ENCODE data around the gene RCC1.
A peak's percentile ranks its signal among the peaks of the same experiment; 100 is the strongest.

RCC1 gene

DNA sequence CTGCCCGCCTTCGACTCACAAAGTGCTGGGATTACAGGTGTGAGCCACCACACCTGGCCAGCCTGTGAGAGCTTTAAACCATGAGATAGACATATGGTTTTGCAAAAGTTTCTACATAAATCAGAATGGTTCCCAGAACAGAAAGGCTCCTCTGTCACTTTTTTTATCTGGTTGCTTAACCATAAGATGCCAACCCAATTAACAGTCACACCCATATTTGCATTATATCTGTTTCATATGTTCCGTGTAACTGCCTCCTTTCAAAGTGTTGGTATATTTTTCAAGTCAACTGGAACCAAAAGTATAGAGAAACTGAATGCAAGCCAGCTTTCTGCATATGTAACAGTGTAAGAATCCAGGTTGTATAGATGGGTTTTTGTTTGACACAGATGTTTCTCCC is 23.7 kb upstream of the RCC1 start:
- H4K8ac ChIP-seq (ENCODE audit: low read depth, low read length), result no peak overlapping the region
- no peak overlapping the region for H2BK120ac ChIP-seq (ENCODE audit: insufficient read depth, low read length, poor library complexity)
- H2AK5ac ChIP-seq (ENCODE audit: low read length), result no peak overlapping the region
- H3K27me3 ChIP-seq (ENCODE audit: insufficient read depth, low read length), result no peaks in the 10 kb centered on the region
- H4K12ac ChIP-seq (ENCODE audit: low read depth, low read length), result no peak overlapping the region
- H3K18ac ChIP-seq (ENCODE audit: low read length), result no peak overlapping the region
- H3K79me2 ChIP-seq (ENCODE audit: control insufficient read depth, insufficient read depth, low read length, poor library complexity), result no peaks in the 10 kb centered on the region
- no peak overlapping the region for H3K4ac ChIP-seq (ENCODE audit: low read depth, low read length)
- no peak overlapping the region for H2BK5ac ChIP-seq (ENCODE audit: low read depth, low read length, poor library complexity)
- H3K79me1 ChIP-seq (ENCODE audit: low read length), result no peaks in the 10 kb centered on the region
- no peak for DNase-seq
- H3K4me2 ChIP-seq (ENCODE audit: low read length), result no peak overlapping the region
- H2BK12ac ChIP-seq (ENCODE audit: low read length), result no peak overlapping the region
- no peak overlapping the region for H3K14ac ChIP-seq (ENCODE audit: low read length)
- H3K9me3 ChIP-seq (ENCODE audit: insufficient read depth, low read depth, low read length), result peaks cover 1% of the 10 kb centered on the region
- no peak overlapping the region for H2AFZ ChIP-seq (ENCODE audit: insufficient read depth, low read length, poor library complexity)
- H4K91ac ChIP-seq (ENCODE audit: low read depth, low read length), result no peak overlapping the region
- H3K4me1 ChIP-seq (ENCODE audit: control insufficient read depth in 1 of 2, insufficient read depth in 2 of 2, low read length in 2 of 2), result no peaks in the 10 kb centered on the region
- H3K23ac ChIP-seq (ENCODE audit: low read length), result no peak overlapping the region
- H3K4me3 ChIP-seq (ENCODE audit: low read depth, low read length), result no peak overlapping the region
- H3K27ac ChIP-seq (ENCODE audit: low read depth, low read length), result no peak overlapping the region
- H3K9ac ChIP-seq (ENCODE audit: low read length), result no peak overlapping the region
- H3K36me3 ChIP-seq (ENCODE audit: control insufficient read depth in 1 of 2, insufficient read depth in 2 of 2, low read length in 2 of 2), result peaks cover 36 to 38% of the 10 kb centered on the region in 2 experiments
- no CpG with 5 or more reads among the region's 3 CpGs for WGBS (ENCODE audit: extremely low coverage, insufficient coverage, insufficient read length)

DNA sequence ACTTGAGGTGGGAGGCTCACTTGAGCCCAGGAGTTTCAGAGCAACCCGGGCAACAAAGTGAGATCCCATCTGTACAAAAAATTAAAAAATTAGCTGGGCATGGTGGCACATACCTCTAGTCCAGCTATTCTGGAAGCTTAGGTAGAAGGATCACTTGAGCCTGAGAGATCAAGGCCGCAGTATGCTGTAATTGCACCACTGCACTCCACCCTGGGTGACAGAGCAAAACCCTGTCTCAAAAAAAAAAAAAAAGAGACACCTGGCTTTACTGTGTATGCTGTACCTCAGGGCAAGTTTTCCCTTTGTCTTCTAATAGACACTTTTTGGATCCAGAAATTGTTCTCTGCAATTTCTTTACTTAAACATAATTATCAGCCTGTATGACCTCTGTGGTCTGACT is 23.1 kb upstream of the RCC1 start:
- H3K4me3 ChIP-seq (ENCODE audit: low read depth, low read length), result no peak overlapping the region
- DNase-seq, result no peak
- no CpG with 5 or more reads among the region's 2 CpGs for WGBS (ENCODE audit: extremely low coverage, insufficient coverage, insufficient read length)
- H3K4ac ChIP-seq (ENCODE audit: low read depth, low read length), result no peak overlapping the region
- no peaks in the 10 kb centered on the region for H3K79me2 ChIP-seq (ENCODE audit: control insufficient read depth, insufficient read depth, low read length, poor library complexity)
- H3K27me3 ChIP-seq (ENCODE audit: insufficient read depth, low read length), result no peaks in the 10 kb centered on the region
- H3K4me1 ChIP-seq (ENCODE audit: control insufficient read depth in 1 of 2, insufficient read depth in 2 of 2, low read length in 2 of 2), result no peaks in the 10 kb centered on the region
- H3K36me3 ChIP-seq (ENCODE audit: control insufficient read depth in 1 of 2, insufficient read depth in 2 of 2, low read length in 2 of 2), result peaks cover 36 to 37% of the 10 kb centered on the region in 2 experiments
- no peak overlapping the region for H4K12ac ChIP-seq (ENCODE audit: low read depth, low read length)
- no peak overlapping the region for H2AFZ ChIP-seq (ENCODE audit: insufficient read depth, low read length, poor library complexity)
- H2AK5ac ChIP-seq (ENCODE audit: low read length), result no peak overlapping the region
- H3K23ac ChIP-seq (ENCODE audit: low read length), result no peak overlapping the region
- H3K4me2 ChIP-seq (ENCODE audit: low read length), result no peak overlapping the region
- H3K79me1 ChIP-seq (ENCODE audit: low read length), result no peaks in the 10 kb centered on the region
- no peak overlapping the region for H4K91ac ChIP-seq (ENCODE audit: low read depth, low read length)
- no peak overlapping the region for H3K27ac ChIP-seq (ENCODE audit: low read depth, low read length)
- H2BK12ac ChIP-seq (ENCODE audit: low read length), result no peak overlapping the region
- H3K9me3 ChIP-seq (ENCODE audit: insufficient read depth, low read depth, low read length), result no peaks in the 10 kb centered on the region
- no peak overlapping the region for H3K18ac ChIP-seq (ENCODE audit: low read length)
- H2BK5ac ChIP-seq (ENCODE audit: low read depth, low read length, poor library complexity), result no peak overlapping the region
- no peak overlapping the region for H3K9ac ChIP-seq (ENCODE audit: low read length)
- H2BK120ac ChIP-seq (ENCODE audit: insufficient read depth, low read length, poor library complexity), result no peak overlapping the region
- no peak overlapping the region for H3K14ac ChIP-seq (ENCODE audit: low read length)
- H4K8ac ChIP-seq (ENCODE audit: low read depth, low read length), result no peak overlapping the region

DNA sequence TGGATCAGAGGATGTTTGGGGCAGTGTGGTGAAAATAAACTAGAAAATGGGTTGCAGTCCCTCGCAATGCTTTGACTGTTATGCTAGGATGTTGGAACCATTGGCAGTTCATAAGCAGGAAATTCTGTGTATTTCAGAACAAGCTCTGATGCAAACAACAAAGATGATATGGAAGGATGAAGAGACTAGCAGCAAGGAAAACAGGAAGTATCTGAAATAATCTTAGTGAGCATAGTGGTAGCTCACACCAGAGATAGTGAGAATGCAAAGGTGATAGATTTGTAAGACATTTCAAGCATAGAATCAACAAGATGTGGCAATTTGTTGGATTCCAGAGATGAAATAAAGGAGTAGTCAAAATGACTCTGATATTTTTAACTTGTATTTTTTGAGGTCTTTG is 11.1 kb upstream of the RCC1 start:
- Histone ChIP-seq H3K4me1 (ENCODE audit: control insufficient read depth in 1 of 2, insufficient read depth in 2 of 2, low read length in 2 of 2) (no peaks in the 10 kb centered on the region), H3K4me3 (ENCODE audit: low read depth, low read length) (no peak overlapping the region), H2AFZ (ENCODE audit: insufficient read depth, low read length, poor library complexity) (no peak overlapping the region), H3K9me3 (ENCODE audit: insufficient read depth, low read depth, low read length) (no peaks in the 10 kb centered on the region), H3K18ac (ENCODE audit: low read length) (no peak overlapping the region), H3K14ac (ENCODE audit: low read length) (no peak overlapping the region), H4K12ac (ENCODE audit: low read depth, low read length) (no peak overlapping the region), H3K79me2 (ENCODE audit: control insufficient read depth, insufficient read depth, low read length, poor library complexity) (no peaks in the 10 kb centered on the region), H2BK12ac (ENCODE audit: low read length) (no peak overlapping the region), H3K27ac (ENCODE audit: low read depth, low read length) (no peak overlapping the region), H3K9ac (ENCODE audit: low read length) (no peak overlapping the region), H3K27me3 (ENCODE audit: insufficient read depth, low read length) (no peaks in the 10 kb centered on the region), H3K36me3 (ENCODE audit: control insufficient read depth in 1 of 2, insufficient read depth in 2 of 2, low read length in 2 of 2) (peaks cover 29 to 34% of the 10 kb centered on the region in 2 experiments), H4K91ac (ENCODE audit: low read depth, low read length) (no peak overlapping the region), H2BK120ac (ENCODE audit: insufficient read depth, low read length, poor library complexity) (no peak overlapping the region), H3K4ac (ENCODE audit: low read depth, low read length) (no peak overlapping the region), H3K79me1 (ENCODE audit: low read length) (no peaks in the 10 kb centered on the region), H4K8ac (ENCODE audit: low read depth, low read length) (no peak overlapping the region), H2AK5ac (ENCODE audit: low read length) (no peak overlapping the region), H3K23ac (ENCODE audit: low read length) (no peak overlapping the region), H2BK5ac (ENCODE audit: low read depth, low read length, poor library complexity) (no peak overlapping the region), H3K4me2 (ENCODE audit: low read length) (no peak overlapping the region)
- no peak for DNase-seq
- WGBS (ENCODE audit: extremely low coverage, insufficient coverage, insufficient read length), result no CpG with 5 or more reads among the region's 1 CpG

DNA sequence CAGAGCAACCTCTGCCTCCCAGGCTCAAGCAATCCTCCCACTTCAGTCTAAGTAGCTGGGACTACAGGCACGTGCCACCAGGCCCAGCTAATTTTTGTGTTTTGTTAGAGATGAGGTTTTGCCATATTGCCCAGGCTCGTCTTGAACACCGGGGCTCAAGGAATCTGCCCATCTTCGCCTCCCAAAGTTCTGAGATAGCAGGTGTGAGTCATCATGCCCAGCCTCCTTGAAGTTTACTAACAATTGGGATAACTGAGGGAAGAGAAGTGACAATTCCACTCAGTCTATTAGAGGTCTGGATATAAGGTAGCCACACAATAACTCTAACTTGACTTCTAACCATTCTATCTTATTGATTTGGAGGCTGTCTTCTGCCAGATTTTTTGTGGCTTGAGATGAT is 6.3 kb upstream of the RCC1 start:
- no peak overlapping the region for H4K12ac ChIP-seq (ENCODE audit: low read depth, low read length)
- WGBS (ENCODE audit: extremely low coverage, insufficient coverage, insufficient read length), result no CpG with 5 or more reads among the region's 4 CpGs
- H2BK12ac ChIP-seq (ENCODE audit: low read length), result peak overlapping the region; percentile 14

More for the DNA sequence above, 6.3 kb upstream of the RCC1 start:
- no peak for DNase-seq
- H2AK5ac ChIP-seq (ENCODE audit: low read length), result no peak overlapping the region
- H3K27me3 ChIP-seq (ENCODE audit: insufficient read depth, low read length), result no peaks in the 10 kb centered on the region
- no peak overlapping the region for H2BK5ac ChIP-seq (ENCODE audit: low read depth, low read length, poor library complexity)
- H3K14ac ChIP-seq (ENCODE audit: low read length), result no peak overlapping the region
- H2AFZ ChIP-seq (ENCODE audit: insufficient read depth, low read length, poor library complexity), result no peak overlapping the region
- no peak overlapping the region for H3K4me2 ChIP-seq (ENCODE audit: low read length)
- no peak overlapping the region for H3K18ac ChIP-seq (ENCODE audit: low read length)
- H3K4ac ChIP-seq (ENCODE audit: low read depth, low read length), result no peak overlapping the region
- H4K8ac ChIP-seq (ENCODE audit: low read depth, low read length), result no peak overlapping the region
- H3K36me3 ChIP-seq (ENCODE audit: control insufficient read depth in 1 of 2, insufficient read depth in 2 of 2, low read length in 2 of 2), result peaks cover 16 to 23% of the 10 kb centered on the region in 2 experiments
- H3K79me1 ChIP-seq (ENCODE audit: low read length), result no peaks in the 10 kb centered on the region
- no peak overlapping the region for H4K91ac ChIP-seq (ENCODE audit: low read depth, low read length)
- no peak overlapping the region for H3K23ac ChIP-seq (ENCODE audit: low read length)
- H3K4me3 ChIP-seq (ENCODE audit: low read depth, low read length), result no peak overlapping the region
- H3K9me3 ChIP-seq (ENCODE audit: insufficient read depth, low read depth, low read length), result no peaks in the 10 kb centered on the region
- no peaks in the 10 kb centered on the region for H3K79me2 ChIP-seq (ENCODE audit: control insufficient read depth, insufficient read depth, low read length, poor library complexity)
- H3K27ac ChIP-seq (ENCODE audit: low read depth, low read length), result no peak overlapping the region
- H3K4me1 ChIP-seq (ENCODE audit: control insufficient read depth in 1 of 2, insufficient read depth in 2 of 2, low read length in 2 of 2), result no peaks in the 10 kb centered on the region
- no peak overlapping the region for H2BK120ac ChIP-seq (ENCODE audit: insufficient read depth, low read length, poor library complexity)
- no peak overlapping the region for H3K9ac ChIP-seq (ENCODE audit: low read length)

Measured in trophoblast cell (in vitro differentiated cells and primary cell).